ENCODE data around the gene WNT2B. TPM values are rescaled to one million over a fixed set of nuclear protein-coding genes. Genes with fewer than 3 reads are reported as not detected.

The WNT2B gene
- total RNA-seq, 1 experiment from 2014 or later: 1.2 TPM

DNA sequence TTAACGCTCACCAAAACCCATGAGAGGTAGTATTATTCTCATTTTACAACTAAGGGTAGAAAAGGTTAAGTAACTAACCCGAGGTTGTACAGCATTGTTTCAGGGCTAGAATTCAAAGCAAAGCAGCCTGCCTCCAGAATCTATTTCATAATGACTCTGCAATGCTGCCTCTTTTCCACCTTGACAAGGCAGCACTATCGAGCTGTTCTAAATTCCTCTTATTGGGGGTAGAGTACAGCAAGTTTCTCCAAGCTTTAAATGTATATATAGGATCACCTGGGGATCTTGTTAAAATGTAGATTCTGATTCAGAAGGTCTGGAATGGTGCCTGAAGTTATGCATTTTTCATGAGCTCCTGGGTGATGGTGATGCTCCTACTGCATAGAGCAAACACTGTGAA, 30.1 kb downstream of the WNT2B start (continued):
- TF ChIP-seq, protein P1, sequence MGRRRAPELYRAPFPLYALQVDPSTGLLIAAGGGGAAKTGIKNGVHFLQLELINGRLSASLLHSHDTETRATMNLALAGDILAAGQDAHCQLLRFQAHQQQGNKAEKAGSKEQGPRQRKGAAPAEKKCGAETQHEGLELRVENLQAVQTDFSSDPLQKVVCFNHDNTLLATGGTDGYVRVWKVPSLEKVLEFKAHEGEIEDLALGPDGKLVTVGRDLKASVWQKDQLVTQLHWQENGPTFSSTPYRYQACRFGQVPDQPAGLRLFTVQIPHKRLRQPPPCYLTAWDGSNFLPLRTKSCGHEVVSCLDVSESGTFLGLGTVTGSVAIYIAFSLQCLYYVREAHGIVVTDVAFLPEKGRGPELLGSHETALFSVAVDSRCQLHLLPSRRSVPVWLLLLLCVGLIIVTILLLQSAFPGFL (CRISPR knock-in tag; IDR thresholded peaks at IDR 0.05; ENCODE audit: borderline replicate concordance): no peak
- TF ChIP-seq, protein P2, sequence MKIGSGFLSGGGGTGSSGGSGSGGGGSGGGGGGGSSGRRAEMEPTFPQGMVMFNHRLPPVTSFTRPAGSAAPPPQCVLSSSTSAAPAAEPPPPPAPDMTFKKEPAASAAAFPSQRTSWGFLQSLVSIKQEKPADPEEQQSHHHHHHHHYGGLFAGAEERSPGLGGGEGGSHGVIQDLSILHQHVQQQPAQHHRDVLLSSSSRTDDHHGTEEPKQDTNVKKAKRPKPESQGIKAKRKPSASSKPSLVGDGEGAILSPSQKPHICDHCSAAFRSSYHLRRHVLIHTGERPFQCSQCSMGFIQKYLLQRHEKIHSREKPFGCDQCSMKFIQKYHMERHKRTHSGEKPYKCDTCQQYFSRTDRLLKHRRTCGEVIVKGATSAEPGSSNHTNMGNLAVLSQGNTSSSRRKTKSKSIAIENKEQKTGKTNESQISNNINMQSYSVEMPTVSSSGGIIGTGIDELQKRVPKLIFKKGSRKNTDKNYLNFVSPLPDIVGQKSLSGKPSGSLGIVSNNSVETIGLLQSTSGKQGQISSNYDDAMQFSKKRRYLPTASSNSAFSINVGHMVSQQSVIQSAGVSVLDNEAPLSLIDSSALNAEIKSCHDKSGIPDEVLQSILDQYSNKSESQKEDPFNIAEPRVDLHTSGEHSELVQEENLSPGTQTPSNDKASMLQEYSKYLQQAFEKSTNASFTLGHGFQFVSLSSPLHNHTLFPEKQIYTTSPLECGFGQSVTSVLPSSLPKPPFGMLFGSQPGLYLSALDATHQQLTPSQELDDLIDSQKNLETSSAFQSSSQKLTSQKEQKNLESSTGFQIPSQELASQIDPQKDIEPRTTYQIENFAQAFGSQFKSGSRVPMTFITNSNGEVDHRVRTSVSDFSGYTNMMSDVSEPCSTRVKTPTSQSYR (CRISPR knock-in tag; IDR thresholded peaks at IDR 0.05): no peak
- TF ChIP-seq ZBTB21 (CRISPR knock-in tag; IDR thresholded peaks at IDR 0.05; ENCODE audit: borderline replicate concordance) (no peak), CREB1 (CRISPR knock-in tag; IDR thresholded peaks at IDR 0.05) (no peak), JAZF1 (CRISPR knock-in tag; IDR thresholded peaks at IDR 0.05) (no peak)

DNA sequence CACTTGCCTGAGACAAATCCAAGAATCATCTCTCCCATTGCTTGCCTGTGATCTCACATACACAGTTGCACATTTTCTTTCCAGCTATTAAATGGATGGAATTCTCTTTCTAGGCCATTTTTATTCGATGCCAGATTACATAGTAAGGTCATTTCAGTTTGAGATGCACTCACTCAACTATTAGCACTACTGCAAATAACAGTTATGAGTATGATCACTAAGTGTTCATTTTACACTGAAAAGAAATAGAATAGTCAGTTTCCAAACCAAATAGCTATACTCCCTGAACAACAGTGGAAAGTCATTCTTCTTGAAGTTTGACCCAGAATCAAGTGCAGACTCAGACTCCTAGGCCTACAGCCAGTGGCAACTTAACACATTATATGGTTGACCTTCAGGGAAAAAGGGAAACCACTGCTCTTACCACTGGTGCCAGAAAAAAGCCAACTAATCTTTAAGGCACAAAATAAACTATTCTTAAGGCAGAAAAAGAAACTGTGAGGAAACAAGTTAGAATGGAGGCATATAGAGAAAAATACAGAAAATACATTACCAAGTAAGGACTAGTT, 31.5 kb downstream of the WNT2B start:
- ATAC-seq (no peak), DNase-seq (ENCODE audit: low spot score) (no peak)
- Mint-ChIP-seq H3K9me3 (no peaks in the 10 kb centered on the region), H3K4me1 (no peaks in the 10 kb centered on the region), H3K36me3 (no peaks in the 10 kb centered on the region), H3K27ac (no peak overlapping the region), H3K4me3 (no peak overlapping the region), H3K27me3 (ENCODE audit: low read depth) (no peaks in the 10 kb centered on the region)
- CTCF ChIA-PET: no interaction called here
- POLR2A ChIA-PET: interaction anchor here (0.7 kb wide), 1 partner anchor 31 kb away, joined by 4 read pairs; no protein-coding TSS in a partner anchor
- no peak for TF ChIP-seq GABPB1 (CRISPR knock-in tag; IDR thresholded peaks at IDR 0.05)
- TF ChIP-seq MXD4 (CRISPR knock-in tag; IDR thresholded peaks at IDR 0.05; ENCODE audit: borderline replicate concordance): no peak
- TF ChIP-seq, protein P2 (CRISPR knock-in tag; IDR thresholded peaks at IDR 0.05): no peak
- TF ChIP-seq, protein P3, sequence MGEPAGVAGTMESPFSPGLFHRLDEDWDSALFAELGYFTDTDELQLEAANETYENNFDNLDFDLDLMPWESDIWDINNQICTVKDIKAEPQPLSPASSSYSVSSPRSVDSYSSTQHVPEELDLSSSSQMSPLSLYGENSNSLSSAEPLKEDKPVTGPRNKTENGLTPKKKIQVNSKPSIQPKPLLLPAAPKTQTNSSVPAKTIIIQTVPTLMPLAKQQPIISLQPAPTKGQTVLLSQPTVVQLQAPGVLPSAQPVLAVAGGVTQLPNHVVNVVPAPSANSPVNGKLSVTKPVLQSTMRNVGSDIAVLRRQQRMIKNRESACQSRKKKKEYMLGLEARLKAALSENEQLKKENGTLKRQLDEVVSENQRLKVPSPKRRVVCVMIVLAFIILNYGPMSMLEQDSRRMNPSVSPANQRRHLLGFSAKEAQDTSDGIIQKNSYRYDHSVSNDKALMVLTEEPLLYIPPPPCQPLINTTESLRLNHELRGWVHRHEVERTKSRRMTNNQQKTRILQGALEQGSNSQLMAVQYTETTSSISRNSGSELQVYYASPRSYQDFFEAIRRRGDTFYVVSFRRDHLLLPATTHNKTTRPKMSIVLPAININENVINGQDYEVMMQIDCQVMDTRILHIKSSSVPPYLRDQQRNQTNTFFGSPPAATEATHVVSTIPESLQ (CRISPR knock-in tag; IDR thresholded peaks at IDR 0.05): no peak
- no peak for TF ChIP-seq ZNF416 (CRISPR knock-in tag; IDR thresholded peaks at IDR 0.05)
- no peak for TF ChIP-seq EMX1 (CRISPR knock-in tag; IDR thresholded peaks at IDR 0.05)
- TF ChIP-seq ETV6 (CRISPR knock-in tag; IDR thresholded peaks at IDR 0.05): no peak
- TF ChIP-seq, protein P4, sequence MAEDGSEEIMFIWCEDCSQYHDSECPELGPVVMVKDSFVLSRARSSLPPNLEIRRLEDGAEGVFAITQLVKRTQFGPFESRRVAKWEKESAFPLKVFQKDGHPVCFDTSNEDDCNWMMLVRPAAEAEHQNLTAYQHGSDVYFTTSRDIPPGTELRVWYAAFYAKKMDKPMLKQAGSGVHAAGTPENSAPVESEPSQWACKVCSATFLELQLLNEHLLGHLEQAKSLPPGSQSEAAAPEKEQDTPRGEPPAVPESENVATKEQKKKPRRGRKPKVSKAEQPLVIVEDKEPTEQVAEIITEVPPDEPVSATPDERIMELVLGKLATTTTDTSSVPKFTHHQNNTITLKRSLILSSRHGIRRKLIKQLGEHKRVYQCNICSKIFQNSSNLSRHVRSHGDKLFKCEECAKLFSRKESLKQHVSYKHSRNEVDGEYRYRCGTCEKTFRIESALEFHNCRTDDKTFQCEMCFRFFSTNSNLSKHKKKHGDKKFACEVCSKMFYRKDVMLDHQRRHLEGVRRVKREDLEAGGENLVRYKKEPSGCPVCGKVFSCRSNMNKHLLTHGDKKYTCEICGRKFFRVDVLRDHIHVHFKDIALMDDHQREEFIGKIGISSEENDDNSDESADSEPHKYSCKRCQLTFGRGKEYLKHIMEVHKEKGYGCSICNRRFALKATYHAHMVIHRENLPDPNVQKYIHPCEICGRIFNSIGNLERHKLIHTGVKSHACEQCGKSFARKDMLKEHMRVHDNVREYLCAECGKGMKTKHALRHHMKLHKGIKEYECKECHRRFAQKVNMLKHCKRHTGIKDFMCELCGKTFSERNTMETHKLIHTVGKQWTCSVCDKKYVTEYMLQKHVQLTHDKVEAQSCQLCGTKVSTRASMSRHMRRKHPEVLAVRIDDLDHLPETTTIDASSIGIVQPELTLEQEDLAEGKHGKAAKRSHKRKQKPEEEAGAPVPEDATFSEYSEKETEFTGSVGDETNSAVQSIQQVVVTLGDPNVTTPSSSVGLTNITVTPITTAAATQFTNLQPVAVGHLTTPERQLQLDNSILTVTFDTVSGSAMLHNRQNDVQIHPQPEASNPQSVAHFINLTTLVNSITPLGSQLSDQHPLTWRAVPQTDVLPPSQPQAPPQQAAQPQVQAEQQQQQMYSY (CRISPR knock-in tag; IDR thresholded peaks at IDR 0.05): no peak
- TF ChIP-seq JUN (CRISPR knock-in tag; IDR thresholded peaks at IDR 0.05): no peak
- TF ChIP-seq TCF7 (CRISPR knock-in tag; IDR thresholded peaks at IDR 0.05; ENCODE audit: low read depth): no peak
- no peak for TF ChIP-seq KAT7 (CRISPR knock-in tag; IDR thresholded peaks at IDR 0.05; ENCODE audit: borderline replicate concordance)
- no peak for TF ChIP-seq ZNF317 (CRISPR knock-in tag; IDR thresholded peaks at IDR 0.05; ENCODE audit: borderline replicate concordance, low read depth)
- TF ChIP-seq, protein P5, sequence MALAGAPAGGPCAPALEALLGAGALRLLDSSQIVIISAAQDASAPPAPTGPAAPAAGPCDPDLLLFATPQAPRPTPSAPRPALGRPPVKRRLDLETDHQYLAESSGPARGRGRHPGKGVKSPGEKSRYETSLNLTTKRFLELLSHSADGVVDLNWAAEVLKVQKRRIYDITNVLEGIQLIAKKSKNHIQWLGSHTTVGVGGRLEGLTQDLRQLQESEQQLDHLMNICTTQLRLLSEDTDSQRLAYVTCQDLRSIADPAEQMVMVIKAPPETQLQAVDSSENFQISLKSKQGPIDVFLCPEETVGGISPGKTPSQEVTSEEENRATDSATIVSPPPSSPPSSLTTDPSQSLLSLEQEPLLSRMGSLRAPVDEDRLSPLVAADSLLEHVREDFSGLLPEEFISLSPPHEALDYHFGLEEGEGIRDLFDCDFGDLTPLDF (CRISPR knock-in tag; IDR thresholded peaks at IDR 0.05): no peak
- no peak for TF ChIP-seq JAZF1 (CRISPR knock-in tag; IDR thresholded peaks at IDR 0.05)
- TF ChIP-seq, protein P6, sequence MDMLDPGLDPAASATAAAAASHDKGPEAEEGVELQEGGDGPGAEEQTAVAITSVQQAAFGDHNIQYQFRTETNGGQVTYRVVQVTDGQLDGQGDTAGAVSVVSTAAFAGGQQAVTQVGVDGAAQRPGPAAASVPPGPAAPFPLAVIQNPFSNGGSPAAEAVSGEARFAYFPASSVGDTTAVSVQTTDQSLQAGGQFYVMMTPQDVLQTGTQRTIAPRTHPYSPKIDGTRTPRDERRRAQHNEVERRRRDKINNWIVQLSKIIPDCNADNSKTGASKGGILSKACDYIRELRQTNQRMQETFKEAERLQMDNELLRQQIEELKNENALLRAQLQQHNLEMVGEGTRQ (CRISPR knock-in tag; IDR thresholded peaks at IDR 0.05): no peak
- TF ChIP-seq, protein P7, sequence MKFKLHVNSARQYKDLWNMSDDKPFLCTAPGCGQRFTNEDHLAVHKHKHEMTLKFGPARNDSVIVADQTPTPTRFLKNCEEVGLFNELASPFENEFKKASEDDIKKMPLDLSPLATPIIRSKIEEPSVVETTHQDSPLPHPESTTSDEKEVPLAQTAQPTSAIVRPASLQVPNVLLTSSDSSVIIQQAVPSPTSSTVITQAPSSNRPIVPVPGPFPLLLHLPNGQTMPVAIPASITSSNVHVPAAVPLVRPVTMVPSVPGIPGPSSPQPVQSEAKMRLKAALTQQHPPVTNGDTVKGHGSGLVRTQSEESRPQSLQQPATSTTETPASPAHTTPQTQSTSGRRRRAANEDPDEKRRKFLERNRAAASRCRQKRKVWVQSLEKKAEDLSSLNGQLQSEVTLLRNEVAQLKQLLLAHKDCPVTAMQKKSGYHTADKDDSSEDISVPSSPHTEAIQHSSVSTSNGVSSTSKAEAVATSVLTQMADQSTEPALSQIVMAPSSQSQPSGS (CRISPR knock-in tag; IDR thresholded peaks at IDR 0.05; ENCODE audit: borderline replicate concordance, low read depth): no peak
- TF ChIP-seq NFATC4 (CRISPR knock-in tag; IDR thresholded peaks at IDR 0.05): no peak

All from WTC11 (cell line).